ENCODE results near the gene TRPM7. TPM values are rescaled to one million over a fixed set of nuclear protein-coding genes. Genes with fewer than 3 reads are reported as not detected.

The TRPM7 gene
- total RNA-seq, 1 donor from 2014 or later: 34.8 TPM

GRCh38 chr15:50549326-50549725, 137.3 kb downstream of the TRPM7 start:
- Mint-ChIP-seq H3K4me3 (no peak overlapping the region), H3K9me3 (peaks cover 3% of the 10 kb centered on the region), H3K36me3 (ENCODE audit: low read depth) (peaks cover 10% of the 10 kb centered on the region), H3K27ac (ENCODE audit: unreplicated experiment) (no peak overlapping the region), H3K4me1 (no peaks in the 10 kb centered on the region), H3K27me3 (ENCODE audit: low read depth) (no peaks in the 10 kb centered on the region)
- no peak for TF ChIP-seq CTCF (conservative IDR thresholded peaks at IDR 0.05)
- DNase-seq (ENCODE audit: low read depth, low spot score): no peak

GRCh38 chr15:50546566-50546965, 140.0 kb downstream of the TRPM7 start, which contains the start of gene USP50:
USP50 (minus strand) TSS chr15:50546666; CDS start chr15:50546525, 141 bp downstream.
- Mint-ChIP-seq H3K27me3 (ENCODE audit: low read depth) (no peaks in the 10 kb centered on the region), H3K4me1 (no peaks in the 10 kb centered on the region), H3K36me3 (ENCODE audit: low read depth) (peaks cover 5% of the 10 kb centered on the region), H3K27ac (ENCODE audit: unreplicated experiment) (no peak within 1 kb of the TSS), H3K9me3 (peaks cover 1% of the 10 kb centered on the region), H3K4me3 (no peak within 1 kb of the TSS)
- no peak for DNase-seq (ENCODE audit: low read depth, low spot score)
- no peak for TF ChIP-seq CTCF (conservative IDR thresholded peaks at IDR 0.05)

- Mint-ChIP-seq H3K27me3 (ENCODE audit: low read depth) (no peaks in the 10 kb centered on the region), H3K4me1 (no peaks in the 10 kb centered on the region), H3K36me3 (ENCODE audit: low read depth) (no peaks in the 10 kb centered on the region), H3K4me3 (no peak overlapping the region), H3K27ac (ENCODE audit: unreplicated experiment) (no peak overlapping the region), H3K9me3 (no peaks in the 10 kb centered on the region)
- DNase-seq (ENCODE audit: low read depth, low spot score): no peak
- no peak for TF ChIP-seq CTCF (conservative IDR thresholded peaks at IDR 0.05)
Measured at GRCh38 chr15:50544368-50544767, 142.2 kb downstream of the TRPM7 start.

- H3K36me3 Mint-ChIP-seq (ENCODE audit: low read depth): no peaks in the 10 kb centered on the region
- H3K4me1 Mint-ChIP-seq: no peaks in the 10 kb centered on the region
- no peak for TF ChIP-seq CTCF (conservative IDR thresholded peaks at IDR 0.05)
- no peak for DNase-seq (ENCODE audit: low read depth, low spot score)
- H3K4me3 Mint-ChIP-seq: no peak overlapping the region
- no peaks in the 10 kb centered on the region for H3K9me3 Mint-ChIP-seq
- H3K27ac Mint-ChIP-seq (ENCODE audit: unreplicated experiment): no peak overlapping the region
- no peaks in the 10 kb centered on the region for H3K27me3 Mint-ChIP-seq (ENCODE audit: low read depth)
Measured at GRCh38 chr15:50543556-50543955, 143.0 kb downstream of the TRPM7 start.

GRCh38 chr15:50542887-50543210, 143.7 kb downstream of the TRPM7 start:
- DNase-seq (ENCODE audit: low read depth, low spot score): no peak
- no peaks in the 10 kb centered on the region for H3K36me3 Mint-ChIP-seq (ENCODE audit: low read depth)
- no peaks in the 10 kb centered on the region for H3K27me3 Mint-ChIP-seq (ENCODE audit: low read depth)
- no peak overlapping the region for H3K4me3 Mint-ChIP-seq
- H3K27ac Mint-ChIP-seq (ENCODE audit: unreplicated experiment): no peak overlapping the region
- H3K9me3 Mint-ChIP-seq: no peaks in the 10 kb centered on the region
- H3K4me1 Mint-ChIP-seq: no peaks in the 10 kb centered on the region
- no peak for TF ChIP-seq CTCF (conservative IDR thresholded peaks at IDR 0.05)

GRCh38 chr15:50531766-50532165, 154.8 kb downstream of the TRPM7 start:
- no peak overlapping the region for H3K27ac Mint-ChIP-seq (ENCODE audit: unreplicated experiment)
- DNase-seq (ENCODE audit: low read depth, low spot score): no peak
- no peak for TF ChIP-seq CTCF (conservative IDR thresholded peaks at IDR 0.05)
- H3K27me3 Mint-ChIP-seq (ENCODE audit: low read depth): no peaks in the 10 kb centered on the region
- no peak overlapping the region for H3K4me3 Mint-ChIP-seq
- H3K4me1 Mint-ChIP-seq: no peaks in the 10 kb centered on the region
- no peaks in the 10 kb centered on the region for H3K36me3 Mint-ChIP-seq (ENCODE audit: low read depth)
- peaks cover 5% of the 10 kb centered on the region for H3K9me3 Mint-ChIP-seq
